Neural crest cell (in vitro differentiated cells): ENCODE measurements around the gene GAK. TPM values are rescaled to one million over a fixed set of nuclear protein-coding genes. Genes with fewer than 3 reads are reported as not detected.

ENCODE experiments used
- DNase-seq: peaks from one replicate; pipeline ENCODE4 v3.0.0; 2021; ENCODE audit warnings: low read depth, mixed read lengths, low spot score
- H3K27ac Mint-ChIP-seq: one replicate; pipeline ENCODE4 v1.8.0; 2021; ENCODE audit warnings: mild to moderate bottlenecking, mixed read lengths; ENCODE audit not compliant: unreplicated experiment
- H3K27me3 Mint-ChIP-seq: 2 replicates; pipeline ENCODE4 v1.8.0; 2021; ENCODE audit warnings: low read depth, mild to moderate bottlenecking, mixed read lengths
- H3K36me3 Mint-ChIP-seq: 2 replicates; pipeline ENCODE4 v1.8.0; 2021; ENCODE audit warnings: low read depth, mild to moderate bottlenecking, mixed read lengths
- H3K4me1 Mint-ChIP-seq: 2 replicates; pipeline ENCODE4 v1.8.0; 2021; ENCODE audit warnings: mixed read lengths
- H3K4me3 Mint-ChIP-seq: one replicate; pipeline ENCODE4 v1.8.0; 2021; ENCODE audit warnings: mild to moderate bottlenecking, mixed read lengths
- H3K9me3 Mint-ChIP-seq: 2 replicates; pipeline ENCODE4 v1.8.0; 2021; ENCODE audit warnings: mixed read lengths
- total RNA-seq: library from RNA; stranded (reverse); gene quantifications from 2 replicates; pipeline ENCODE4 v1.2.1, GENCODE V29; 2021
- TF ChIP-seq, protein P1 (sequence below): fragments of 200-600 bp; sonication (generic); conservative IDR thresholded peaks from 2 replicates; pipeline ENCODE4 v1.5.0; 2021; ENCODE audit warnings: antibody characterized with exemption, mild to moderate bottlenecking

Gene GAK
- total RNA-seq, 1 donor from 2014 or later = 87.7 TPM

DNA sequence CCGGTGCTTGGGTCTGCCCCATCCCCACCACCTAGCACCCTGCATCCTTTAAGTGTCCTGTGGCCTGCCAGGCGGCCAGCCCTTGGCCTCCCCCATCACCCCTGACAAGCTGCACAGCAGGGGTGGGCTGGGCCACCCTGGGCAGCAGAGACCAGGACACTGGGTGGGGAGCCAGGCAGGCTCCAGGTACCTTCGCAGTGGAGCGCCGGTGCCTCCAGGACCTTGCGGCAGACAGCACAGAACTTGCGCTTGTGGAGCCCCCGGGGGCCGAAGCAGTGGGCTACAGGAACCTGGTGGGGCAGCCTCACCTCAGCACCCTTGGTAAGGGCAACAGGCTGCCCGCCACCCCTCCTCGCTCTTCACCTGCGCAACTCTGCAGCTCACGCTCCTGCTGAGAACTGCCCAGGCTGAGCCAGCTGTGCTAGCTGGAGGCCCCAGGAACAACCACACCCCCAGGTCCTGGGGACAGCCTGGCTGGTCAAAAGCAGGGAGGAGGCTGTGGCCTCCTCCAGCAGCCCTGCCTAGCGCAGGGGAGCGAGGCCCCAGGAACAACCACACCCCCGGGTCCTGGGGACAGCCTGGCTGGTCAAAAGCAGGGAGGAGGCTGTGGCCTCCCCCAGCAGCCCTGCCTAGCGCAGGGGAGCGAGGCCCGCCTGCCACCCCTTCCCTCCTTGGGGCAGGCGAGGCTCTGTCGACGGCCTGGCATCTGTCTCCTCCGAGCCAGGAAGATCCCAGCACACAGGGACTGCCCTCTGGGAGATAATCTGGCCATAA is 36.7 kb upstream of the GAK start:
- no peak overlapping the region for H3K27ac Mint-ChIP-seq
- H3K4me1 Mint-ChIP-seq = no peaks in the 10 kb centered on the region
- H3K9me3 Mint-ChIP-seq = no peaks in the 10 kb centered on the region
- TF ChIP-seq, protein P1, sequence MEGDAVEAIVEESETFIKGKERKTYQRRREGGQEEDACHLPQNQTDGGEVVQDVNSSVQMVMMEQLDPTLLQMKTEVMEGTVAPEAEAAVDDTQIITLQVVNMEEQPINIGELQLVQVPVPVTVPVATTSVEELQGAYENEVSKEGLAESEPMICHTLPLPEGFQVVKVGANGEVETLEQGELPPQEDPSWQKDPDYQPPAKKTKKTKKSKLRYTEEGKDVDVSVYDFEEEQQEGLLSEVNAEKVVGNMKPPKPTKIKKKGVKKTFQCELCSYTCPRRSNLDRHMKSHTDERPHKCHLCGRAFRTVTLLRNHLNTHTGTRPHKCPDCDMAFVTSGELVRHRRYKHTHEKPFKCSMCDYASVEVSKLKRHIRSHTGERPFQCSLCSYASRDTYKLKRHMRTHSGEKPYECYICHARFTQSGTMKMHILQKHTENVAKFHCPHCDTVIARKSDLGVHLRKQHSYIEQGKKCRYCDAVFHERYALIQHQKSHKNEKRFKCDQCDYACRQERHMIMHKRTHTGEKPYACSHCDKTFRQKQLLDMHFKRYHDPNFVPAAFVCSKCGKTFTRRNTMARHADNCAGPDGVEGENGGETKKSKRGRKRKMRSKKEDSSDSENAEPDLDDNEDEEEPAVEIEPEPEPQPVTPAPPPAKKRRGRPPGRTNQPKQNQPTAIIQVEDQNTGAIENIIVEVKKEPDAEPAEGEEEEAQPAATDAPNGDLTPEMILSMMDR = no peak
- no peak overlapping the region for H3K4me3 Mint-ChIP-seq
- H3K27me3 Mint-ChIP-seq = no peaks in the 10 kb centered on the region
- DNase-seq = no peak
- no peaks in the 10 kb centered on the region for H3K36me3 Mint-ChIP-seq

DNA sequence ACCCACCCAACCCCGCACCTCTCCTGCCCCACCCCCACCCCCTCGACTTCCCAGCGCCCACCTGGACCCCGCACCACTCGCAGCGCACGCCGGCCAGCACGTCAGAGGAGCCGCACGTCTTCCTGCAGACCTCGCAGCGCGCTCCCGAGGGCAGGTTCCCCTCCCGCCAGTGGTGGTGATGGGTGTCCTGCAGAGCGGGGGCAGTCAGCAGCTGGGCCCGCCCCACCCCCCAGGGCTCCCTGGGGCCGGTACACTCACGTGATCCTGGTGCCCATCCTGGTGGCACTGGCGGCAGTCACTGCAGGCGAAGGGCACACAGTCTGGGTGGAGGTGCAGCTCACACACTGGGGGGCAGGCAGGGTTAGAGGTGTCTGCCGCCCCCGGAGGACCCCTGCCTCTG is 36.1 kb upstream of the GAK start:
- H3K4me1 Mint-ChIP-seq = no peaks in the 10 kb centered on the region
- H3K4me3 Mint-ChIP-seq = no peak overlapping the region
- H3K27me3 Mint-ChIP-seq = no peaks in the 10 kb centered on the region
- no peak overlapping the region for H3K27ac Mint-ChIP-seq
- H3K9me3 Mint-ChIP-seq = no peaks in the 10 kb centered on the region
- TF ChIP-seq, protein P1 = no peak
- no peaks in the 10 kb centered on the region for H3K36me3 Mint-ChIP-seq
- no peak for DNase-seq

DNA sequence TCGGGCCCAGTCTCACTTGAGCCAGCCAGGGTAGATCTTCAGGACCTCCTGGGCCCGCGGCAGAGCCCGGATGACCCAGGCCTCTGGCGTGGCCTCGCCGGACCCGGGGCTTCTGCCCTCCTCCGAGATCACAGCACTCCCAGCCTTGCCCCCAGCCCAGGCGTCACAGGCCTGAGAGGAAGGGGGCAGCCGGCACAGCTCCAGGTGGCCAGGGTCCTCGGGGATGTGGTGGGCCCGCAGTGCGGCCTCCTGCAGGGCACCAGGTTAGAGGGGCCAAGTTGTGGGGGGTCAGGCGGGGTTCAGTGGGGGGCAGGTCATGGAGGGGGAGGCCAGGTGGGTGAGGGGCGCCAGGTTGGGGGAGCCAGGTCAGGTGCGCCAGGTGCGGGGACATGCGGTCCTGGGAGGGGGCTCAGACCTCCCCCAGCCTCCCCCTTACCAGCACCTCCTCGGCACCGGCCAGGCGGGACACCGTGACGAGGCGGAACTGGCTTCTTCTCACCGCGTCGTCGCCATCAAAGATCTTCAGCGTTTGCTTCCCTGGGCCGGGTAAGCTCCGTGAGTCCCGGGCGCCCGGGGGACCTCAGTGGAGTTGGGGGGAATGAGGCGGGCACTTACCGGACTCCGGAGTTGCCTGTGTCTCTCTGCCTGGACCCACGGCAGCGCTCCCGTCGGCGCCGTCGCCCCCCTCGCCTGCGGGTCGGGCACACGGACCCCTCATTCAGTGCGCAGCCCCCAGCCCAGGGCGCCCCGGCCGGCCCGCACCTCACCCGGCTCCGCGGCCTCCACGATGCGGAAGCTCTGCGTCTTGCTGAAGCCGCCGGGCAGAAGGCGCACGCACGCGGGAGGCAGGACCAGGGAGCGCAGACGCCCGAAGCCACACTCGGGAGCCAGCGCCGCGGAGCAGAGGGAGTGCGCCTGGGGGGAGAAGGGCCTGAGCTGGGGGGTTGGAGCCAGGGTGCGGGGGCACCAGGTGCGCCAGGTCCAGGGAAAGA is 35.3 kb upstream of the GAK start:
- no peaks in the 10 kb centered on the region for H3K27me3 Mint-ChIP-seq
- TF ChIP-seq, protein P1 = no peak
- H3K4me1 Mint-ChIP-seq = no peaks in the 10 kb centered on the region
- H3K36me3 Mint-ChIP-seq = no peaks in the 10 kb centered on the region
- DNase-seq = no peak
- H3K9me3 Mint-ChIP-seq = no peaks in the 10 kb centered on the region
- no peak overlapping the region for H3K4me3 Mint-ChIP-seq
- H3K27ac Mint-ChIP-seq = no peak overlapping the region

DNA sequence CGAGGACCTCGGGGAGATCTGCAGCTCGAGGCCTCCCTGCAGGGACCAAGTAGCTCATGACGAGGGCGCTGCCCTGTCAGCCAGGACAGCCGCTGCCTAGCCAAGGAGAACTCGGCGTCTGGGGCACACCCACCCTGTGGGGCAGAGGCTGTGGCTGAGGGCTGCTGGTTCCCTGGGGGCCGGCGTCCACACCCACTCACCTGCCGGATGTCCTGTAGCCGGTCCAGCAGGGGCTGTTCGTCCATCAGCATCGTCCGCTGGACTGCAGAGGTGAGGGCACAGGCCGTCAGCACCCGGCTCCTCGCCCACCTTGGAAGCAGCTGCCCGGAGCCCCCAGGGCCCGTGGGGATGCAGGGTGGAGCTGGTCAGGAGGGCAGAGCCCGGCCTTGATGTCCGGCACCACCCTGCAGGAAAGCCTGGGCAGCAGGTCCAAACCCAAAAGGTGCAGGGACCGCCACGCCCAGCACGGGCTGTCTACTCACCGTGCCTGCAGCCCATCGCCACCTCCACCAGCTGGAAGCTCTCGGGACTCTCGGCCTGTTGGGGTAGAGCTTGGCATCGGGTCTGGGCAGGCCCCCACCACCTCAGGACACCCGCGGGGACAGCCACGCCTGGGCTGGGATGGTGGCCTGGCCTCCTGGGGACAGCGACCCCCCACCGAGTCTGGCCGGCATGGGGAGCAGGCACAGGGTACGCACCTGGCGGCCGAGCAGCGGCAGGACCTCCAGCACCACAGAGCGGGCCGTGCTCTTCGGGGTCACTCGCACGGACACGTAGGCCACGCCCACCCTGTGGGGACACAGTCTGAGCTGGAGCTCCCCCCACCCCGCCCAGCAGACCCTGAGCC is 34.4 kb upstream of the GAK start:
- no peaks in the 10 kb centered on the region for H3K27me3 Mint-ChIP-seq
- no peak overlapping the region for H3K27ac Mint-ChIP-seq
- no peaks in the 10 kb centered on the region for H3K36me3 Mint-ChIP-seq
- H3K9me3 Mint-ChIP-seq = no peaks in the 10 kb centered on the region
- TF ChIP-seq, protein P1 = no peak
- no peak overlapping the region for H3K4me3 Mint-ChIP-seq
- DNase-seq = no peak
- H3K4me1 Mint-ChIP-seq = no peaks in the 10 kb centered on the region

DNA sequence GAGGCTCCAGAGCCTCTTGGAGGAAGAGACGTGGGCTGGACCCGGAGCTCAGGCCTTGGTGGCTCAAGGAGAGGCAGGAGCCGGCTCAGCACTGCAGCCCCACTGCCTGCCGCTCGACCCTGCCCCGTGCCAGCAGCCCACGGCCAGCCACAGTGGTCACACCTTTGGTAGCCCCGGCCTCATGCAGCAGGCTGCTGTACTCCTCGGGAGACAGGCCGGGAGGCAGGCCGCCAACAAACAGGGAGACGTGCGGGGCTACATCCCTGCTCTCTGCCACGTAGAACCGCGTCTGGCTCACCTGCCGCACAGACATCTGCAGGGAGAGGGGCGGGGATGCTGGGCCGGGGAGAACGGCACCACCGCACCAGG is 33.6 kb upstream of the GAK start:
- no peak for DNase-seq
- no peak overlapping the region for H3K4me3 Mint-ChIP-seq
- no peaks in the 10 kb centered on the region for H3K9me3 Mint-ChIP-seq

More for the DNA sequence above, 33.6 kb upstream of the GAK start:
- H3K4me1 Mint-ChIP-seq = no peaks in the 10 kb centered on the region
- no peaks in the 10 kb centered on the region for H3K36me3 Mint-ChIP-seq
- H3K27me3 Mint-ChIP-seq = no peaks in the 10 kb centered on the region
- TF ChIP-seq, protein P1 = no peak
- no peak overlapping the region for H3K27ac Mint-ChIP-seq
